HepG2 (cell line): Measurements from ENCODE around the gene ALG8. TPM values are rescaled to one million over a fixed set of nuclear protein-coding genes. Genes with fewer than 3 reads are reported as not detected.

Experiments
- AHDC1 ChIP-seq: sonication (generic); formaldehyde crosslinking; IDR thresholded peaks from 2 replicates; pipeline ENCODE4 v1.5.1; 2020; ENCODE audit warnings: mild to moderate bottlenecking, missing genetic modification reagents, borderline replicate concordance
- ELF3 ChIP-seq: IDR thresholded peaks from 2 replicates; pipeline ENCODE4 v1.6.1; 2016; ENCODE audit warnings: missing genetic modification reagents, missing compliant biosample characterization
- HNRNPUL1 ChIP-seq: fragments of 200-400 bp; formaldehyde crosslinking; IDR thresholded peaks from 2 replicates; pipeline ENCODE4 v1.6.1; 2017; ENCODE audit warnings: low read depth, mild to moderate bottlenecking, low read length, moderate library complexity
- KLF15 ChIP-seq: sonication (generic); formaldehyde crosslinking; IDR thresholded peaks from 2 replicates; pipeline ENCODE4 v1.8.1; 2023; ENCODE audit warnings: borderline replicate concordance, mild to moderate bottlenecking, inconsistent platforms, missing genetic modification reagents, mixed read lengths
- MEIS2 ChIP-seq: sonication (generic); formaldehyde crosslinking; IDR thresholded peaks from 2 replicates; pipeline ENCODE4 v1.9.0; 2021; ENCODE audit warnings: mild to moderate bottlenecking, missing genetic modification reagents
- MXD3 ChIP-seq: IDR thresholded peaks from 2 replicates; pipeline ENCODE4 v1.6.1; 2016; ENCODE audit warnings: mild to moderate bottlenecking, missing biosample characterization, missing genetic modification reagents
- NBN ChIP-seq: fragments of 450-650 bp; conservative IDR thresholded peaks from 2 replicates; pipeline ENCODE4 v1.6.1; 2017
- REL ChIP-seq: sonication (generic); formaldehyde crosslinking; conservative IDR thresholded peaks from 2 replicates; pipeline ENCODE4 v1.8.0; 2022; ENCODE audit warnings: mild to moderate bottlenecking, missing genetic modification reagents, moderate library complexity
- RNF219 ChIP-seq: sonication (generic); formaldehyde crosslinking; IDR thresholded peaks from 2 replicates; pipeline ENCODE4 v1.5.0; 2020; ENCODE audit warnings: mild to moderate bottlenecking, missing genetic modification reagents
- SATB2 ChIP-seq: sonication (generic); formaldehyde crosslinking; IDR thresholded peaks from 2 replicates; pipeline ENCODE4 v1.5.0; 2020; ENCODE audit warnings: missing genetic modification reagents
- SIN3B ChIP-seq: fragments of 150-350 bp; IDR thresholded peaks from 2 replicates; pipeline ENCODE4 v1.6.1; 2014; ENCODE audit warnings: low read length
- TAF15 ChIP-seq: fragments of 200-400 bp; formaldehyde crosslinking; IDR thresholded peaks from one replicate; pipeline ENCODE4 v1.6.1; 2018; ENCODE audit warnings: mild to moderate bottlenecking, low read depth, low read length; ENCODE audit not compliant: poor library complexity, severe bottlenecking
- ZBTB4 ChIP-seq: sonication (generic); formaldehyde crosslinking; IDR thresholded peaks from 2 replicates; pipeline ENCODE4 v1.4.0; 2020; ENCODE audit warnings: missing genetic modification reagents, mild to moderate bottlenecking, borderline replicate concordance
- ZBTB7B ChIP-seq: sonication (generic); formaldehyde crosslinking; IDR thresholded peaks from 2 replicates; pipeline ENCODE4 v1.4.0; 2020; ENCODE audit warnings: missing genetic modification reagents
- ZNF17 ChIP-seq: sonication (generic); formaldehyde crosslinking; IDR thresholded peaks from 2 replicates; pipeline ENCODE4 v1.5.0; 2020; ENCODE audit warnings: mild to moderate bottlenecking, missing genetic modification reagents
- ZNF282 ChIP-seq: fragments of 450-650 bp; IDR thresholded peaks from 2 replicates; pipeline ENCODE4 v1.6.1; 2018; ENCODE audit not compliant: partially characterized antibody
- polyA plus RNA-seq, 8 experiments: library from polyadenylated mRNA; depleted of rRNA in 3 of 8; stranded (reverse) in 7 of 8; unstranded in 1 of 8; fragments of >200 nt; fragmentation: Illumina TruSeq in 4 of 8; extraction: Trizol in 4 of 8; gene quantifications; 2 replicates each; pipeline versions ENCODE4 v1.2.1 to v1.2.3, GENCODE V29; 2011 to 2016; ENCODE audit warnings: low read depth in 4 of 8, missing spikeins in 1 of 8, mixed read lengths in 1 of 8; ENCODE audit not compliant: insufficient read depth in 1 of 8
- total RNA-seq, 5 experiments: library from RNA; depleted of rRNA; stranded (reverse); fragments of >200 nt; fragmentation: Illumina TruSeq; extraction: Trizol; gene quantifications; 2 replicates each; pipeline ENCODE4 v1.2.3, GENCODE V29; 2016; ENCODE audit warnings: low read depth in 1 of 5

ALG8 gene
- total and polyA plus RNA-seq, 2 of the 13 experiments (the other 11 are each of a cell fraction or from before 2014, with no cell fraction given) = 75.8 to 88.0 TPM

- TF ChIP-seq AHDC1 (CRISPR knock-in tag) (no peak), NBN (no peak), HNRNPUL1 (no peak), ZBTB7B (CRISPR knock-in tag) (peak; percentile 34), SIN3B (peak; percentile 76; the same call in 1 of the 2 replicates), ZNF282 (no peak), MEIS2 (CRISPR knock-in tag) (peak; percentile 64; the same call in 1 of the 2 replicates), ELF3 (CRISPR knock-in tag) (peak; percentile 76), TAF15 (no peak), SATB2 (CRISPR knock-in tag) (no peak), RNF219 (peak; percentile 10; the same call in 1 of the 2 replicates), ZNF17 (CRISPR knock-in tag) (no peak), REL (CRISPR knock-in tag) (peak; percentile 85; the same call in 1 of the 2 replicates), KLF15 (CRISPR knock-in tag) (no peak; the same call in 1 of the 2 replicates), ZBTB4 (CRISPR knock-in tag) (peak; percentile 79; the same call in 1 of the 2 replicates), MXD3 (peak; percentile 93)
Observed at GRCh38 chr11:78139422-78140391, at the start of gene ALG8 (continued).
